Loucy (cell line): ENCODE results near the gene ADAMTS2.

Experiments used
- H2AFZ ChIP-seq: fragments of 200-600 bp; sonication (generic); 2 replicates; pipeline ENCODE4 v1.6.0; 2016; ENCODE audit warnings: antibody characterized with exemption, mild to moderate bottlenecking, low read length, moderate library complexity
- H3F3A ChIP-seq: fragments of 200-600 bp; 2 replicates; pipeline ENCODE4 v1.6.0; 2016; ENCODE audit warnings: antibody characterized with exemption, low read depth, mild to moderate bottlenecking
- H3K27me3 ChIP-seq: fragments of 200-600 bp; sonication (generic); 2 replicates; pipeline ENCODE4 v1.6.1; 2014; ENCODE audit warnings: low read length, mild to moderate bottlenecking; ENCODE audit not compliant: insufficient read depth, poor library complexity, severe bottlenecking
- H3K36me3 ChIP-seq: fragments of 200-600 bp; sonication (generic); 2 replicates; pipeline ENCODE4 v1.6.1; 2016; ENCODE audit warnings: low read length; ENCODE audit not compliant: insufficient read depth
- H3K4me1 ChIP-seq: fragments of 200-600 bp; sonication (generic); 2 replicates; pipeline ENCODE4 v1.5.1; 2014; ENCODE audit warnings: low read length, mild to moderate bottlenecking; ENCODE audit not compliant: insufficient read depth, poor library complexity, severe bottlenecking
- H3K4me2 ChIP-seq: fragments of 200-600 bp; sonication (generic); 2 replicates; pipeline ENCODE4 v1.6.0; 2014; ENCODE audit warnings: antibody characterized with exemption, low read length, low read depth, mild to moderate bottlenecking; ENCODE audit not compliant: poor library complexity, severe bottlenecking
- H3K4me3 ChIP-seq: fragments of 200-600 bp; sonication (generic); 2 replicates; pipeline ENCODE4 v1.5.1; 2014; ENCODE audit warnings: low read length, mild to moderate bottlenecking, mixed read lengths; ENCODE audit not compliant: poor library complexity, severe bottlenecking
- H3K79me2 ChIP-seq: fragments of 200-600 bp; sonication (generic); 2 replicates; pipeline ENCODE4 v1.6.1; 2014; ENCODE audit warnings: low read length; ENCODE audit not compliant: insufficient read depth
- H3K9ac ChIP-seq: fragments of 200-600 bp; sonication (generic); 2 replicates; pipeline ENCODE4 v1.6.0; 2014; ENCODE audit warnings: mild to moderate bottlenecking, low read depth, low read length, moderate library complexity; ENCODE audit not compliant: poor library complexity, severe bottlenecking
- H3K9me2 ChIP-seq: fragments of 200-600 bp; sonication (generic); replicated peaks from 2 replicates; pipeline ENCODE4 v1.6.1; 2016; ENCODE audit warnings: low read depth, low read length, mixed read lengths
- H3K9me3 ChIP-seq: fragments of 200-600 bp; sonication (generic); 2 replicates; pipeline ENCODE4 v1.6.1; 2014; ENCODE audit warnings: mild to moderate bottlenecking, antibody characterized with exemption, low read length, low read depth; ENCODE audit not compliant: insufficient read depth
- H4K20me1 ChIP-seq: fragments of 200-600 bp; sonication (generic); 2 replicates; pipeline ENCODE4 v1.6.0; 2014; ENCODE audit warnings: antibody characterized with exemption, low read length, mild to moderate bottlenecking; ENCODE audit not compliant: insufficient read depth, poor library complexity, severe bottlenecking
- CTCF ChIP-seq: fragments of 200-600 bp; sonication (generic); conservative IDR thresholded peaks from 2 replicates; pipeline ENCODE4 v1.5.1; 2014; ENCODE audit warnings: mild to moderate bottlenecking, antibody characterized with exemption, low read length
- EZH2phosphoT487 ChIP-seq: fragments of 200-600 bp; IDR thresholded peaks from 2 replicates; pipeline ENCODE4 v1.6.1; 2018; ENCODE audit warnings: antibody characterized with exemption, mild to moderate bottlenecking, moderate library complexity, borderline replicate concordance

ADAMTS2 gene

GRCh38 chr5:179340465-179340864, 4.8 kb downstream of the ADAMTS2 start:
- Histone ChIP-seq H4K20me1 (no peaks in the 10 kb centered on the region), H3K9ac (no peak overlapping the region), H3K27me3 (no peaks in the 10 kb centered on the region), H3K9me2 (no peaks in the 10 kb centered on the region), H3K36me3 (no peaks in the 10 kb centered on the region), H3K4me2 (no peak overlapping the region), H3K4me3 (no peak overlapping the region), H2AFZ (no peak overlapping the region), H3K79me2 (no peaks in the 10 kb centered on the region), H3K4me1 (no peaks in the 10 kb centered on the region), H3F3A (no peaks in the 10 kb centered on the region), H3K9me3 (no peaks in the 10 kb centered on the region)
- TF ChIP-seq EZH2phosphoT487: no peak

GRCh38 chr5:179339996-179340395, 5.3 kb downstream of the ADAMTS2 start:
- no peaks in the 10 kb centered on the region for H3K27me3 ChIP-seq
- no peak overlapping the region for H3K9ac ChIP-seq
- H3K4me1 ChIP-seq: no peaks in the 10 kb centered on the region
- no peak overlapping the region for H3K4me2 ChIP-seq
- H3K4me3 ChIP-seq: no peak overlapping the region
- H3K79me2 ChIP-seq: no peaks in the 10 kb centered on the region
- no peak for TF ChIP-seq CTCF
- TF ChIP-seq EZH2phosphoT487: no peak
- H4K20me1 ChIP-seq: no peaks in the 10 kb centered on the region
- no peaks in the 10 kb centered on the region for H3F3A ChIP-seq
- no peaks in the 10 kb centered on the region for H3K9me3 ChIP-seq
- no peaks in the 10 kb centered on the region for H3K9me2 ChIP-seq
- no peaks in the 10 kb centered on the region for H3K36me3 ChIP-seq
- no peak overlapping the region for H2AFZ ChIP-seq

GRCh38 chr5:179339081-179339480, 6.2 kb downstream of the ADAMTS2 start:
- Histone ChIP-seq H3K36me3 (no peaks in the 10 kb centered on the region), H3K4me2 (no peak overlapping the region), H4K20me1 (no peaks in the 10 kb centered on the region), H2AFZ (no peak overlapping the region), H3K9me2 (no peaks in the 10 kb centered on the region), H3K79me2 (no peaks in the 10 kb centered on the region), H3K4me1 (no peaks in the 10 kb centered on the region), H3F3A (no peaks in the 10 kb centered on the region), H3K9me3 (no peaks in the 10 kb centered on the region), H3K27me3 (no peaks in the 10 kb centered on the region), H3K9ac (no peak overlapping the region), H3K4me3 (no peak overlapping the region)
- TF ChIP-seq EZH2phosphoT487 (no peak), CTCF (no peak)
